Activated CD4-positive, alpha-beta memory T cell treated with anti-CD3 and anti-CD28 coated beads, Interleukin-2, amount 10 ng/mL, durations not matched to agents 7 days and 5 days (primary cell): ENCODE results near the gene TNFRSF17. TPM values are rescaled to one million over a fixed set of nuclear protein-coding genes. Genes with fewer than 3 reads are reported as not detected.

Source experiments
- total RNA-seq, 2 experiments: library from RNA; stranded (reverse); gene quantifications; one replicate each; pipeline ENCODE4 v1.2.3, GENCODE V29; 2021

The TNFRSF17 gene
- total RNA-seq, 2 experiments from 2014 or later, result not detected

Other genes starting within 250 kb of the TNFRSF17 start
- gene TXNDC11, start 222.4 kb upstream of the TNFRSF17 start, total RNA-seq, result 10 to 100 TPM; 45.3 to 46.6 TPM
- gene ZC3H7A, start 168.0 kb upstream of the TNFRSF17 start, total RNA-seq, result 10 to 100 TPM; 68.9 to 70.9 TPM
- gene RSL1D1, start 113.7 kb upstream of the TNFRSF17 start, total RNA-seq, result 100 to 1,000 TPM; 146 to 157 TPM
- 100 to 1,000 TPM; 124 to 125 TPM for gene GSPT1, start 49.3 kb upstream of the TNFRSF17 start, total RNA-seq
- gene NPIPB2, start 23.2 kb upstream of the TNFRSF17 start, total RNA-seq, result 1 to 10 TPM; 5.5 to 8.1 TPM
- gene SNX29, start 11.5 kb downstream of the TNFRSF17 start, total RNA-seq, result 10 to 100 TPM; 13.1 to 13.7 TPM